GM18505 (cell line): ENCODE results near the gene SWT1.

Experiments used
- ATAC-seq: cut with Tn5 transposase; IDR thresholded peaks from one replicate; pipeline ENCODE4 v1.9.1; 2021; ENCODE audit not compliant: unreplicated experiment
- POLR2A ChIP-seq: IDR thresholded peaks from 4 replicates; pipeline ENCODE4 v1.6.1; 2011; ENCODE audit warnings: borderline replicate concordance; ENCODE audit not compliant: insufficient read depth, insufficient read length; ENCODE audit errors: extremely low read depth

Gene SWT1

GRCh38 chr1:185322636-185323035 lies 165.7 kb downstream of the SWT1 start:
- no peak for TF ChIP-seq POLR2A
- no peak for ATAC-seq

- no peak for ATAC-seq
- no peak for TF ChIP-seq POLR2A
Measured at GRCh38 chr1:185324118-185324517, 167.2 kb downstream of the SWT1 start.

- ATAC-seq: no peak
- no peak for TF ChIP-seq POLR2A
Measured at GRCh38 chr1:185325413-185325812, 168.4 kb downstream of the SWT1 start.

- no peak for TF ChIP-seq POLR2A
- ATAC-seq: no peak
Measured at GRCh38 chr1:185328255-185328654, 171.3 kb downstream of the SWT1 start.

GRCh38 chr1:185334182-185334581 lies 177.2 kb downstream of the SWT1 start:
- no peak for ATAC-seq
- no peak for TF ChIP-seq POLR2A

GRCh38 chr1:185337246-185337645 lies 180.3 kb downstream of the SWT1 start:
- no peak for TF ChIP-seq POLR2A
- ATAC-seq: no peak

GRCh38 chr1:185338719-185339622 lies 182.0 kb downstream of the SWT1 start:
- ATAC-seq: peak; percentile 96
- TF ChIP-seq POLR2A: no peak

- no peak for ATAC-seq
- no peak for TF ChIP-seq POLR2A
Measured at GRCh38 chr1:185341196-185341781, 184.3 kb downstream of the SWT1 start.
